MM.1S (cell line): ENCODE measurements around the gene ABHD16A.

Source experiments
- CTCF ChIP-seq: fragments of 300-600 bp; sonication (generic); IDR thresholded peaks from 2 replicates; pipeline ENCODE4 v1.5.1; 2016; ENCODE audit warnings: antibody characterized with exemption, low read length, mixed read lengths
- EZH2phosphoT487 ChIP-seq: fragments of 300-600 bp; sonication (generic); IDR thresholded peaks from 2 replicates; pipeline ENCODE4 v1.6.1; 2018; ENCODE audit warnings: antibody characterized with exemption, low read length

GRCh38 chr6:31736768-31737314, 33.7 kb upstream of the ABHD16A start:
- TF ChIP-seq CTCF (no peak), EZH2phosphoT487 (no peak)
